GM10248 (cell line): Measurements from ENCODE around the gene GSS.

Experiments
- CTCF ChIA-PET: fragments of 300-600 bp; sonication (Branson Sonifier 250); formaldehyde crosslinking; extraction: SDS; loops from one replicate; lab custom pipeline; 2021; ENCODE audit warnings: antibody characterized with exemption; lab: Yijun Ruan, JAX
- POLR2A ChIA-PET: fragments of 350-650 bp; sonication (Branson Sonifier 250); formaldehyde crosslinking; extraction: SDS; loops from one replicate; lab custom pipeline; 2020; ENCODE audit warnings: antibody characterized with exemption; lab: Yijun Ruan, JAX
- DNase-seq: peaks from one replicate; pipeline ENCODE4 v3.0.0; 2012; ENCODE audit errors: extremely low spot score
- TF ChIP-seq, protein P1 (sequence below): IDR thresholded peaks from 2 replicates; pipeline ENCODE4 v1.5.1; 2012; ENCODE audit warnings: mild to moderate bottlenecking, low read depth; ENCODE audit errors: extremely low read depth, missing control alignments, control extremely low read depth

The GSS gene

DNA sequence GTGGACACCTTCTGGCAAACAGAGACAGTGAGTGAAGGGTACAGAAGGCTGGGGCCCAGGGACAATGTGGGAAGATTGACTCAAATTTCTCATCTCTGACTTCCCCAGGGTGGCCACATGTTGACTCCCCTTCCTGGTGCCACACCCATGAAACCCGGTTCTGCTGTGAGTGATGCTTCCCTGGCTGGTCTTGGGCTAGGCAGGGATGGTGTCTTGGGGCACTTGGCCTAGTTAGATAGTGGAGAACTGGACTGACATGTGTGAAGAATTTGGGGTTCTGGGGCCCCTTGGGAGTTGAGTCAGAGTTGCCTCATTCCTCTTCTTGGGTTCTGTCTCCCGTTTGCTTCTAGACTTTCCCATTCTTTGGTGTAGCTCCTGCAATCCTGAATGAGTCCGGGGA lies 34.2 kb downstream of the GSS start:
- no peak for DNase-seq
- CTCF ChIA-PET, result no interaction called here
- POLR2A ChIA-PET, result no interaction called here
- TF ChIP-seq, protein P1, sequence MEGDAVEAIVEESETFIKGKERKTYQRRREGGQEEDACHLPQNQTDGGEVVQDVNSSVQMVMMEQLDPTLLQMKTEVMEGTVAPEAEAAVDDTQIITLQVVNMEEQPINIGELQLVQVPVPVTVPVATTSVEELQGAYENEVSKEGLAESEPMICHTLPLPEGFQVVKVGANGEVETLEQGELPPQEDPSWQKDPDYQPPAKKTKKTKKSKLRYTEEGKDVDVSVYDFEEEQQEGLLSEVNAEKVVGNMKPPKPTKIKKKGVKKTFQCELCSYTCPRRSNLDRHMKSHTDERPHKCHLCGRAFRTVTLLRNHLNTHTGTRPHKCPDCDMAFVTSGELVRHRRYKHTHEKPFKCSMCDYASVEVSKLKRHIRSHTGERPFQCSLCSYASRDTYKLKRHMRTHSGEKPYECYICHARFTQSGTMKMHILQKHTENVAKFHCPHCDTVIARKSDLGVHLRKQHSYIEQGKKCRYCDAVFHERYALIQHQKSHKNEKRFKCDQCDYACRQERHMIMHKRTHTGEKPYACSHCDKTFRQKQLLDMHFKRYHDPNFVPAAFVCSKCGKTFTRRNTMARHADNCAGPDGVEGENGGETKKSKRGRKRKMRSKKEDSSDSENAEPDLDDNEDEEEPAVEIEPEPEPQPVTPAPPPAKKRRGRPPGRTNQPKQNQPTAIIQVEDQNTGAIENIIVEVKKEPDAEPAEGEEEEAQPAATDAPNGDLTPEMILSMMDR, result no peak

- TF ChIP-seq, protein P1, result no peak
- ChIA-PET CTCF (interaction anchor here (1.5 kb wide), 2 partner anchors 15 to 46 kb away, joined by 4 to 5 read pairs; no protein-coding TSS in a partner anchor), POLR2A (no interaction called here)
- no peak for DNase-seq
These were observed 35.6 kb downstream of the GSS start for GRCh38 chr20:34920055-34920454.

- ChIA-PET CTCF (interaction anchor here (1.0 to 1.7 kb wide), 2 partner anchors 16 to 43 kb away, joined by 3 to 5 read pairs; no protein-coding TSS in a partner anchor), POLR2A (no interaction called here)
- TF ChIP-seq, protein P1, result no peak
- no peak for DNase-seq
These were observed 38.7 kb downstream of the GSS start for GRCh38 chr20:34916774-34917354.

DNA sequence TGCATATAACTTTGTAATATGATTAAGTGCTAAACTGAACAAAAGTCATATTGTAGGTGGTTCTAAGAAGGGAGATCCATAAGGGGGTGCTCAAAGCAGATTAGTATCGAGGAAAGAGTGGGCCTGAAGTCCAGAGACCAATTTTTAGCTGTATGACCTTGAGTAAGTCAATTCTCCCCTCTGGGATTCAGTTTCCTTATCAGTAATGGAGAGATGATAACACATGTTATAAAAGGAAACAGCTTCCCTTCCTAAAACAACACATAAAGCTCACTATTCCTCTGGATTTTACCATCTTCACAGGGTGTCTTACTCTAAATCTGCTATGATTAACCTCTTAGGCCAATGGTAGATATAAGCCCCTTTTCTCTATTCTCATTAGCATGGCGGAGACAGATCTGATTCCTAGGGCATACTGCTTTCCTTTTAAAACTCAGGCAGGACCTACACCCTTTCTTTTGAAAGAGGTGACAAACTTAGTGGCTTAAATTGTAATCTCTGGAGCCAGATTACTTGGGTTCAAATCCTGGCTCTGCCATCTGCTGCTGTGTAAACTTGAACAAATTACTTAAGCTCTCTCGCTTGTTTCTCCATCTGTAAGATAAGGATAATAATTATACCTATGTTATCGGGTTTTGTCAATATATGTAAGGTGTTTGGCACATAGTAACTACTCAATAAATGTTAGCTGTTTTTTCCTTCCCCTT lies 39.7 kb downstream of the GSS start:
- CTCF ChIA-PET, result interaction anchor here (1.0 to 1.7 kb wide), 3 partner anchors 14 to 42 kb away, joined by 3 to 5 read pairs (median 3); no protein-coding TSS in a partner anchor
- TF ChIP-seq, protein P1, result no peak
- no peak for DNase-seq
- POLR2A ChIA-PET, result no interaction called here

GRCh38 chr20:34915131-34915530 lies 40.5 kb downstream of the GSS start:
- no peak for DNase-seq
- POLR2A ChIA-PET, result no interaction called here
- TF ChIP-seq, protein P1, result no peak
- CTCF ChIA-PET, result interaction anchor here (1.2 kb wide), 1 partner anchor 14 kb away, joined by 3 read pairs; no protein-coding TSS in a partner anchor

DNA sequence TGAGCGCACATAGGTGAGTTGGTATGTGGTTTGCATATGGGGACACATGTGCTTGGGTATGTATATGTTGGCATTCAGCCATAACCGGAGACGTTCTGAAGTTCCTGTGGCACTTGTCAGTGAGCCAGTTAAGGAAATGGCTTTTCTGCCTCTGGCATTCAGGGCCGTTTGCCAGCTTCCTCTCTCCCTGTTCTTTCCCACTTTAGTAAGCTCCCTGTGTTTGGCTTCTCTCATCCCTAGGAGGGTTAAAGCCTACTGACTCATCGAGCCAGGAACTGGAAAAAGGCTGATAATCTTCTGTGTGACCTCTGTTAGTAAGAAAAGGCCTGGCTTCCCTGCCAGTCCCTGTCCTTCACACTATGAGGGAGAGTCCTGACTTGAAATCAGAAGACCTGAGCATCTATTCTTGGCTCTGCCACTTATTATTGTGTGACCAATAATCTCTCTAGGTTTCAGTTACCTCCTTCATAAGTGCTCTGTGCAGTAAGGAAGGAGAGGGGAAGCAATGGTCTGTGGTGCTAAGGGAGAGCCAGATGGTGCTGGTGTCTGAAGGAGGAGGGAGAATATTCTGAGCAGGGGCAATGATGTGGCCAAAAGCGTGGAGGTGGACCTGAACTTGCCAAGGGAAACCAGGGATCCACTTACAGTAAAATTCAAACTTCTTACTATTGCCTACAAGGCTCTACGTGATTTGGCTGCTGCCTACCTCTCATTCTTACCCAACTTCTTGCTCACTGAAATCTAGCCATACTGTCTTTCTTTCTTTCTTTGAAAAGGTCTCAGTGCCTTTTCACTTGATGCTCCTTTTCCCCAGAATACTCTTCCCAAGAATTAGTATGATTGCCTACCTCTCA lies 47.8 kb downstream of the GSS start:
- ChIA-PET CTCF (no interaction called here), POLR2A (interaction anchor here (0.7 kb wide), 1 partner anchor 46 kb away, joined by 7 read pairs; no protein-coding TSS in a partner anchor)
- no peak for DNase-seq
- TF ChIP-seq, protein P1, result no peak
